ENCODE measurements around the gene ZNF500.

DNA sequence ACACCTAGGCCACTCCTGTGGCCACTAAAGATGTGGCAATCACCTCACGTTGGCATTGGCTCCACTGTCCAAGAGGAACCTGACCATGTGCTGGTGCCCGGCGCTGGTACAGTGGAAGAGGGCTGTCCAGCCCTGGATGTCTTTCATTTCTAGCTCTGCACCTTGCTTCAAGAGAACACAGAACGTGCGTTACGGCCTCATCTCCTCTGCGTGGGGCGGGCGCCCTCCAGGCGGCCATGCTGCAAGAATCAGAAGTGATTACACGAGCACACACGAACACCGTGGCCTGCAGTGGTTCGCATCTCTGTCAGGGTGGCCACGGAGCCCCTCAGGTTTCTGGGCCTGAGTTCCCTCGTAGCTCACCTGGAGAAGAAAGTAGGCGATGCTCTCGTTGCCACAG is 40.3 kb downstream of the ZNF500 start:
- TF ChIP-seq SUZ12 (IDR thresholded peaks at IDR 0.05): no peak
- TF ChIP-seq, protein P1, sequence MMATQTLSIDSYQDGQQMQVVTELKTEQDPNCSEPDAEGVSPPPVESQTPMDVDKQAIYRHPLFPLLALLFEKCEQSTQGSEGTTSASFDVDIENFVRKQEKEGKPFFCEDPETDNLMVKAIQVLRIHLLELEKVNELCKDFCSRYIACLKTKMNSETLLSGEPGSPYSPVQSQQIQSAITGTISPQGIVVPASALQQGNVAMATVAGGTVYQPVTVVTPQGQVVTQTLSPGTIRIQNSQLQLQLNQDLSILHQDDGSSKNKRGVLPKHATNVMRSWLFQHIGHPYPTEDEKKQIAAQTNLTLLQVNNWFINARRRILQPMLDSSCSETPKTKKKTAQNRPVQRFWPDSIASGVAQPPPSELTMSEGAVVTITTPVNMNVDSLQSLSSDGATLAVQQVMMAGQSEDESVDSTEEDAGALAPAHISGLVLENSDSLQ (IDR thresholded peaks at IDR 0.05): no peak
